H1 (cell line): ENCODE measurements around the gene NKX2-1. TPM values are rescaled to one million over a fixed set of nuclear protein-coding genes. Genes with fewer than 3 reads are reported as not detected.

ENCODE experiments used
- ASH2L ChIP-seq: fragments of 200-600, 300-600 bp; sonication (generic); IDR thresholded peaks from one replicate; pipeline ENCODE4 v1.7.1; 2017; ENCODE audit warnings: low read length
- CEBPB ChIP-seq: IDR thresholded peaks from 2 replicates; pipeline ENCODE4 v1.6.1; 2012; ENCODE audit warnings: low read depth, low read length
- POU5F1 ChIP-seq: IDR thresholded peaks from 2 replicates; pipeline ENCODE4 v1.6.1; 2011; ENCODE audit warnings: low read depth, mild to moderate bottlenecking, low read length, moderate library complexity
- RAD21 ChIP-seq, 2 experiments: IDR thresholded peaks in 1 of 2; conservative IDR thresholded peaks in 1 of 2; 2 replicates each; pipeline ENCODE4 v1.6.1; 2011; ENCODE audit warnings: low read depth in 2 of 2, low read length in 2 of 2, improper control_type of control experiment in 1 of 2, inconsistent platforms in 1 of 2, mild to moderate bottlenecking in 1 of 2, moderate library complexity in 1 of 2
- TEAD4 ChIP-seq: IDR thresholded peaks from 2 replicates; pipeline ENCODE4 v1.6.1; 2012; ENCODE audit warnings: low read depth, low read length, inconsistent platforms, mixed read lengths
- polyA plus RNA-seq, 7 experiments: library from polyadenylated mRNA; depleted of rRNA in 3 of 7; stranded (reverse) in 5 of 7; unstranded in 2 of 7; fragments of >200 nt in 5 of 7; fragments of 200-250 nt in 2 of 7; gene quantifications; 1 replicate in 5 of 7; 2 replicates in 1 of 7; 4 replicates in 1 of 7; pipeline versions ENCODE4 v1.2.1 to v1.2.3, GENCODE V29; 2011 to 2013; ENCODE audit warnings: missing spikeins in 2 of 7, mixed read lengths in 2 of 7
- total RNA-seq: library from RNA; stranded (reverse); fragmentation: NEBNext Ultra II Directional; extraction: Animal tissue kit (Norgen Biotek cat#: 25700); gene quantifications from 2 replicates; pipeline ENCODE4 v1.2.1, GENCODE V29; 2021
- TF ChIP-seq, protein P1 (sequence below): fragments of 300-600 bp; sonication (generic); IDR thresholded peaks from 2 replicates; pipeline ENCODE4 v1.7.1; 2012; ENCODE audit warnings: low read length, moderate library complexity, mild to moderate bottlenecking, inconsistent platforms; ENCODE audit not compliant: insufficient replicate concordance
- TF ChIP-seq, protein P2 (sequence below), 3 experiments: IDR thresholded peaks; 1 replicate in 2 of 3; 2 replicates in 1 of 3; pipeline versions ENCODE4 v1.5.1 to v1.6.1; 2011; ENCODE audit warnings: low read length in 3 of 3, mild to moderate bottlenecking in 3 of 3, inconsistent platforms in 2 of 3, low read depth in 1 of 3, moderate library complexity in 1 of 3; ENCODE audit not compliant: insufficient read depth in 1 of 3; ENCODE audit errors: control extremely low read depth in 1 of 3
- TF ChIP-seq, protein P3 (sequence below): IDR thresholded peaks from 2 replicates; pipeline ENCODE4 v1.6.1; 2012; ENCODE audit warnings: inconsistent platforms

NKX2-1 gene
- total and polyA plus RNA-seq, 2 of the 8 experiments (the other 6 are each of a cell fraction or from before 2014, with no cell fraction given), result not detected

DNA sequence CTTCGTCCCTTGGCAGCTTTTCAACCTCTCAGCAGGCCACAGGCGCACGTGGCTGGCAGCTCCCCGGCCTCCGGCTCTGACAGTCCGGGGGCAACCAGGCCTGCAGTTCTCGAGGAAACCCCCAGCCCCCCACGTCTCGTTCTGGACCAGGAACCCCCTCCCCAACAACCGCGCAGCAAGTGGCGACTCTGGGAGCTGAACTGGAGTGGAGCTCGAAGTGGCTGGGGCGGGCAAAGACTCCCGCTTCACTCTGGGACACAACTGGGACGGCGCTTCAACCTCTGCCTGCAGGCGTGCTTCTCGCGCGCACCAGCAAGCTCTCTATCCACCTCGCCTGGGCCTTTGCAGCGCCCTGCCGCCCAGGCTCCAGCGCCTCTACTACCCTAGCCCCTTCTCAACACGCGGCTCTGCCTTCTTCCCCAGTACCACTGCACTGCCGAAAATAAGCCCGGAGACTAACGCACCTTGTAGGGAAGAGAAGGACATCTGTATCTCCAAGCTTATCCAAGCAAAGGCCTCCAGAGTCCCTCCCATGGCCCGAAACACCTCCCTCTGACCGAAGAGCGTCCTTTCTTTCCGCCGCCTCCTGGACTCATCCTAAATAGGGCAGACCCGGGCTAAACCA lies 2.4 kb upstream of the NKX2-1 start (continued):
- TF ChIP-seq, protein P1, sequence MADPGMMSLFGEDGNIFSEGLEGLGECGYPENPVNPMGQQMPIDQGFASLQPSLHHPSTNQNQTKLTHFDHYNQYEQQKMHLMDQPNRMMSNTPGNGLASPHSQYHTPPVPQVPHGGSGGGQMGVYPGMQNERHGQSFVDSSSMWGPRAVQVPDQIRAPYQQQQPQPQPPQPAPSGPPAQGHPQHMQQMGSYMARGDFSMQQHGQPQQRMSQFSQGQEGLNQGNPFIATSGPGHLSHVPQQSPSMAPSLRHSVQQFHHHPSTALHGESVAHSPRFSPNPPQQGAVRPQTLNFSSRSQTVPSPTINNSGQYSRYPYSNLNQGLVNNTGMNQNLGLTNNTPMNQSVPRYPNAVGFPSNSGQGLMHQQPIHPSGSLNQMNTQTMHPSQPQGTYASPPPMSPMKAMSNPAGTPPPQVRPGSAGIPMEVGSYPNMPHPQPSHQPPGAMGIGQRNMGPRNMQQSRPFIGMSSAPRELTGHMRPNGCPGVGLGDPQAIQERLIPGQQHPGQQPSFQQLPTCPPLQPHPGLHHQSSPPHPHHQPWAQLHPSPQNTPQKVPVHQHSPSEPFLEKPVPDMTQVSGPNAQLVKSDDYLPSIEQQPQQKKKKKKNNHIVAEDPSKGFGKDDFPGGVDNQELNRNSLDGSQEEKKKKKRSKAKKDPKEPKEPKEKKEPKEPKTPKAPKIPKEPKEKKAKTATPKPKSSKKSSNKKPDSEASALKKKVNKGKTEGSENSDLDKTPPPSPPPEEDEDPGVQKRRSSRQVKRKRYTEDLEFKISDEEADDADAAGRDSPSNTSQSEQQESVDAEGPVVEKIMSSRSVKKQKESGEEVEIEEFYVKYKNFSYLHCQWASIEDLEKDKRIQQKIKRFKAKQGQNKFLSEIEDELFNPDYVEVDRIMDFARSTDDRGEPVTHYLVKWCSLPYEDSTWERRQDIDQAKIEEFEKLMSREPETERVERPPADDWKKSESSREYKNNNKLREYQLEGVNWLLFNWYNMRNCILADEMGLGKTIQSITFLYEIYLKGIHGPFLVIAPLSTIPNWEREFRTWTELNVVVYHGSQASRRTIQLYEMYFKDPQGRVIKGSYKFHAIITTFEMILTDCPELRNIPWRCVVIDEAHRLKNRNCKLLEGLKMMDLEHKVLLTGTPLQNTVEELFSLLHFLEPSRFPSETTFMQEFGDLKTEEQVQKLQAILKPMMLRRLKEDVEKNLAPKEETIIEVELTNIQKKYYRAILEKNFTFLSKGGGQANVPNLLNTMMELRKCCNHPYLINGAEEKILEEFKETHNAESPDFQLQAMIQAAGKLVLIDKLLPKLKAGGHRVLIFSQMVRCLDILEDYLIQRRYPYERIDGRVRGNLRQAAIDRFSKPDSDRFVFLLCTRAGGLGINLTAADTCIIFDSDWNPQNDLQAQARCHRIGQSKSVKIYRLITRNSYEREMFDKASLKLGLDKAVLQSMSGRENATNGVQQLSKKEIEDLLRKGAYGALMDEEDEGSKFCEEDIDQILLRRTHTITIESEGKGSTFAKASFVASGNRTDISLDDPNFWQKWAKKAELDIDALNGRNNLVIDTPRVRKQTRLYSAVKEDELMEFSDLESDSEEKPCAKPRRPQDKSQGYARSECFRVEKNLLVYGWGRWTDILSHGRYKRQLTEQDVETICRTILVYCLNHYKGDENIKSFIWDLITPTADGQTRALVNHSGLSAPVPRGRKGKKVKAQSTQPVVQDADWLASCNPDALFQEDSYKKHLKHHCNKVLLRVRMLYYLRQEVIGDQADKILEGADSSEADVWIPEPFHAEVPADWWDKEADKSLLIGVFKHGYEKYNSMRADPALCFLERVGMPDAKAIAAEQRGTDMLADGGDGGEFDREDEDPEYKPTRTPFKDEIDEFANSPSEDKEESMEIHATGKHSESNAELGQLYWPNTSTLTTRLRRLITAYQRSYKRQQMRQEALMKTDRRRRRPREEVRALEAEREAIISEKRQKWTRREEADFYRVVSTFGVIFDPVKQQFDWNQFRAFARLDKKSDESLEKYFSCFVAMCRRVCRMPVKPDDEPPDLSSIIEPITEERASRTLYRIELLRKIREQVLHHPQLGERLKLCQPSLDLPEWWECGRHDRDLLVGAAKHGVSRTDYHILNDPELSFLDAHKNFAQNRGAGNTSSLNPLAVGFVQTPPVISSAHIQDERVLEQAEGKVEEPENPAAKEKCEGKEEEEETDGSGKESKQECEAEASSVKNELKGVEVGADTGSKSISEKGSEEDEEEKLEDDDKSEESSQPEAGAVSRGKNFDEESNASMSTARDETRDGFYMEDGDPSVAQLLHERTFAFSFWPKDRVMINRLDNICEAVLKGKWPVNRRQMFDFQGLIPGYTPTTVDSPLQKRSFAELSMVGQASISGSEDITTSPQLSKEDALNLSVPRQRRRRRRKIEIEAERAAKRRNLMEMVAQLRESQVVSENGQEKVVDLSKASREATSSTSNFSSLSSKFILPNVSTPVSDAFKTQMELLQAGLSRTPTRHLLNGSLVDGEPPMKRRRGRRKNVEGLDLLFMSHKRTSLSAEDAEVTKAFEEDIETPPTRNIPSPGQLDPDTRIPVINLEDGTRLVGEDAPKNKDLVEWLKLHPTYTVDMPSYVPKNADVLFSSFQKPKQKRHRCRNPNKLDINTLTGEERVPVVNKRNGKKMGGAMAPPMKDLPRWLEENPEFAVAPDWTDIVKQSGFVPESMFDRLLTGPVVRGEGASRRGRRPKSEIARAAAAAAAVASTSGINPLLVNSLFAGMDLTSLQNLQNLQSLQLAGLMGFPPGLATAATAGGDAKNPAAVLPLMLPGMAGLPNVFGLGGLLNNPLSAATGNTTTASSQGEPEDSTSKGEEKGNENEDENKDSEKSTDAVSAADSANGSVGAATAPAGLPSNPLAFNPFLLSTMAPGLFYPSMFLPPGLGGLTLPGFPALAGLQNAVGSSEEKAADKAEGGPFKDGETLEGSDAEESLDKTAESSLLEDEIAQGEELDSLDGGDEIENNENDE, result no peak
- TF ChIP-seq ASH2L (no peak), RAD21 (IDR thresholded peaks at IDR 0.05 in 1 of 2, conservative IDR thresholded peaks at IDR 0.05 in 1 of 2; ENCODE audit: low read depth in 2 of 2, low read length in 2 of 2) (no peak), TEAD4 (no peak), CEBPB (no peak), POU5F1 (no peak)
- TF ChIP-seq, protein P2, sequence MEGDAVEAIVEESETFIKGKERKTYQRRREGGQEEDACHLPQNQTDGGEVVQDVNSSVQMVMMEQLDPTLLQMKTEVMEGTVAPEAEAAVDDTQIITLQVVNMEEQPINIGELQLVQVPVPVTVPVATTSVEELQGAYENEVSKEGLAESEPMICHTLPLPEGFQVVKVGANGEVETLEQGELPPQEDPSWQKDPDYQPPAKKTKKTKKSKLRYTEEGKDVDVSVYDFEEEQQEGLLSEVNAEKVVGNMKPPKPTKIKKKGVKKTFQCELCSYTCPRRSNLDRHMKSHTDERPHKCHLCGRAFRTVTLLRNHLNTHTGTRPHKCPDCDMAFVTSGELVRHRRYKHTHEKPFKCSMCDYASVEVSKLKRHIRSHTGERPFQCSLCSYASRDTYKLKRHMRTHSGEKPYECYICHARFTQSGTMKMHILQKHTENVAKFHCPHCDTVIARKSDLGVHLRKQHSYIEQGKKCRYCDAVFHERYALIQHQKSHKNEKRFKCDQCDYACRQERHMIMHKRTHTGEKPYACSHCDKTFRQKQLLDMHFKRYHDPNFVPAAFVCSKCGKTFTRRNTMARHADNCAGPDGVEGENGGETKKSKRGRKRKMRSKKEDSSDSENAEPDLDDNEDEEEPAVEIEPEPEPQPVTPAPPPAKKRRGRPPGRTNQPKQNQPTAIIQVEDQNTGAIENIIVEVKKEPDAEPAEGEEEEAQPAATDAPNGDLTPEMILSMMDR (IDR thresholded peaks at IDR 0.05; ENCODE audit: control extremely low read depth in 1 of 3, insufficient read depth in 1 of 3, low read depth in 1 of 3, low read length in 3 of 3), result no peak
- TF ChIP-seq, protein P3, sequence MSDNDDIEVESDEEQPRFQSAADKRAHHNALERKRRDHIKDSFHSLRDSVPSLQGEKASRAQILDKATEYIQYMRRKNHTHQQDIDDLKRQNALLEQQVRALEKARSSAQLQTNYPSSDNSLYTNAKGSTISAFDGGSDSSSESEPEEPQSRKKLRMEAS, result peak; percentile 71
